NCI-H146 treated with DMSO at 0.1 percent for 48 hours (cell line): ENCODE measurements around the gene ARHGAP6.
"Not testable (repeated sequence)": the region's sequence is repeated elsewhere in the genome, so short reads cannot be mapped to it uniquely, and the experiment has no call there.

Source experiments
- DNase-seq: peaks from one replicate; lab custom pipeline; 2025; ENCODE audit not compliant: unreplicated experiment; lab: John Stamatoyannopoulos, UW

Gene ARHGAP6

DNA sequence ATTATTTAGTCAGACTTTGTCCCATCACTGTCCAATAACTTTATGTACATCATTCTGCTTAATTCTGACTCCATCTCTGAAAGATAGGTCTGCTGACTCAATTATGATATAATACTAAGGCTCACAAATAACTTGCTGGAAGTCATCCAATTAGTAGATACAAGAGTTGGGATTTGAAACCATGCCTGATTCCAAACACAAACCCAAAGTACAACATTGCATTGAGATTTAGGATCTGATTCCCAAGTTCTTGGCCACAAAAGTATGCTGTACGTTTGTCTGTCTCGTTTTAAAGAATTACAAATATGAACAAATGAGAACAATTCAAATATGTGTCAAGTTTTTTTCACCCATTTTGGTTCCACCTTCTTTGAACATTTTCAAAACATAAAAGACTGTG lies 263.8 kb downstream of the ARHGAP6 start:
- no peak for DNase-seq

DNA sequence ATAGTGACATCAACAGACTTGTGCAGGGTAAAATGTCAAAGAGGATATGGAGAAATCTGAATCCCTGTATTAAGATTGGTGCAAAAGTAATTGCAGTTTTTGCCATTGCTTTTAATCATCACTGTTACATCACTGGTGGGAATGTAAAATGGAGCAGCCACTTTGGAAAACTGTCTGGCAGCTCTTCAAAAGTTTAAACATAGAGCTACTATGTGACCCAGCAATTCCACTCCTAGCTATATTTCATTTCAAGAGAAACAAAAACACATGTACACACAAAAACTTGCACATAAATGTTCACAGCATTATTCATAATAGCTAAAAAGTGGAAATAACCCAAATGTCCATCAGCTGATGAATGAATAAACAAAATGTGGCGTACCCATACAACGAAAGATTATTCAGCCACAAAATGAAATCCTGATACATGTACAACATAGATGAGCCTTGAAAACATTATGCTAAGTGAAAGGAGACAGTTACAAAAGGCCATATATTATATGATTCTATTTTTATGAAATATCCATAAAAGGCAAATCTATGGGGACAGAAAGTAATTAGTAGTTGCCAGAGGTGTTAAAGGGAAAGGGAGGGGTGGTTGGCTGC lies 266.1 kb downstream of the ARHGAP6 start:
- no peak for DNase-seq

DNA sequence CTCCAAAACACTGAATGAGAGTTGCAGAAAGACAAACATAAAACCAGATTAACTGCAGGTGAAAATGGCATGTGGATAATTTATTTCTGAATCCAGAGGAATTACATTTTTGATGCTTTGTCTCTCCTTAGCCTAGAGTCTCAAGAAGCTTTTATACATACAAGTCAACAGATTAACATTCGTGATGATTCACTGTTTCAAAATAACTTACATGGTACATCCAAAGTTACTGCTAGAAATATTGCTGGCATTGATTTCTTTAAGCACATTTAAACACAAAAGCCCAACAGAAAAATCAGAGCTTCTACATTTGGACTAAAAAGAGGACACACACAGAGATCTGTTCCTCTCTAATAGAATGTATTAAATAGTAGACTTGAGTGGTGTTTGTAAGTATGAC lies 266.9 kb downstream of the ARHGAP6 start:
- DNase-seq = no peak

DNA sequence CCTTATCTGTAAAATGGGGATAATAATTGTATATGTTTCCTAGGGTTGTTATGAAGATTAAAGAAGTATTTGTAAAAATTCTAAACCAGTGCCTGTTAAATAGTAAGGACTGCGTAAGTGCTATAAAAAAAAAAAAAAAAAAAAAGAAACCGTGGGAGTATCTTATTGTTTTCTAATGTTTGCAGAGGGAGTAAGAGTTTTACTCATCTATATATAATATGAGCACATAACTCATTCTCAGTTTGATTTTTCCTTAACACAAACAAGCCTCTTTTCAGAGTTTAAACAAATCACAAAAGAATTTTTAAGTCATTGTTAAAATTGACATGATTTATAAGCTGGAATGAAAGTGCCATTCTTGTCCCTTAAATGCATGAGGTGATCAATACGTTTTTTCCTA lies 267.6 kb downstream of the ARHGAP6 start:
- DNase-seq = no peak

DNA sequence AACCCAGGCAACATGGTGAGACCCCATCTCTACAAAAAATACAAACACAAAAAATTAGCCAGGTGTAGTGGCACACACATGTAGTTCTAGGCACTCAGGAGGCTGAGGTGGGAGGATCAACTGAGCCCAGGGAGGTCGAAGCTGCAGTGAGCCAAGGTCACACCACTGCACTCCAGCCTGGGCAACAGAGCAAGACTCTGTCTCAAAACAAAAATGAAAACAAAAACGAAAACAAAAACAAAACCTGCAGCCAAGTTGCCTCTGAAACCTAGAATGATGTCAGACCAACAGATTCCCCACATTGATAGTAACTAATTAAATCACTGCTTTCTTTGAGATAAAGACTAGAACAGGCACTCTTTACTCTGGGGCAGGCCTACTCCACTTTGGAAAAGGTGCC lies 268.0 kb downstream of the ARHGAP6 start:
- no peak for DNase-seq

DNA sequence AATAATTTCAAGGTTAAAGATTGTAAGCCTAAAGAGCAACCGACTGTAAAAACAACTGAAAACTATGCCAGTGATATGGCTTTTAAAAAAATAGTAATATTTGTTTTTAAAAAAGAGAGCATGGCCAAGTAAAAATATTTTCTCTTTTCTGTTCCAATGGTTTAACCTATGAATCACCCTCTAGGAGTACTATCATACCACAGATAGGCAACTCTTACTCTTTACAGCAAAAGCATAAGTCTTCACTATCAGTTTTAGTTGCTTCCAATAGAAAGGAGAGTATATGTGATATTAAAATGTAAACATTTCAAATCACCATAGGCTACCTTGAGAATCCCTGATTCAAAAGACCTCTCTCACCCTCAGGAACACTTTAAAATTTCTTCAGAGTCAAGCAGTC lies 269.9 kb downstream of the ARHGAP6 start:
- DNase-seq = no peak

DNA sequence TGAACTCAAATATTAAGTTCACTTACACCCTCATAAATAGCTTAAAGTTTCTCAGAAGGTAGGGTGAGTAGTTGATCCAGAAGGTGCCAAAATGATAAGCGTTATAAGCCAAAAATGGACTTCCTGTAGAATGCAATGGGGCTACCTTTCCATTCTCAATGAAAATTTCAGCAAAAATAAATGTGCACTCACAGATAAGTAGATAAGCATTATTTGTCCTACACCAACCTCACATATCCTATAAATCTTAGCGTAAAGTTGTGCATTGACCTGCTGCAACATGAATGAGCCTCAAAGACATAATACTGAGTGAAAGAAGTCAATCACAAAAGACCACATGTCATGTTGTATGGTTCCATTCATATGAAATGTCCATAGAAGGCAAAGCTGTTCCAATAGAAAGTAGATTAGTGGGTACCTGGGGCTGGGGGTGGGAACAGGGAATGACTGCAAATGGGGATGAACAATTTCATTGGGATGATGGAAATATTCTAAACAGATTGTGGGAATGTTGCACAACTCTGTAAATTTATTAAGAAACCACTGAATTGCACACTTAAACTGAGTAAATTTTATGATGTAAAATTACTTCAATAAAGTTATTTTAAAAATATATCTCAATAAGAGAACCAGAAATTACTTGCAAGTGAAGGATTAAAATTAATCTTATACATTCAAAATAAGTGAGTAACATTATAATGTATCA lies 271.6 kb downstream of the ARHGAP6 start:
- no peak for DNase-seq

DNA sequence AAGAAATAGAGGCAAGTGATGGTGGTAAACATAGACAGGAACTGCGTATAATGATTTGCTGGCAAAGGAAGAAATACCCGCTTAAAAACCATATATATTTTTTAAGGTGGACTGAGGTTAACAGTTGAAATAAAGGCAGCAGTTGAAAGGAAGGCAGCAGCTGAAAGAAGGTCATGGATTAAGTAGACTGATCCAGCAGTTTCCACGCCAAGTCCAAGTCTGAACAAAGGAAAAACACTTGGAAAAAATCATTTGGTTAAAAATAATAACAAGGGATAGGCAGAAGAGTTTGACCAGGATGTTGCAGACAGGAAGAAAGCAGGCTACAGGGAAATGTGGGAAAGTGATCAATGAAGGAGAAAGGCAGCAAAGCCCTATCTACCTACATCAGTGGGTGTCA lies 278.9 kb downstream of the ARHGAP6 start:
- no peak for DNase-seq

DNA sequence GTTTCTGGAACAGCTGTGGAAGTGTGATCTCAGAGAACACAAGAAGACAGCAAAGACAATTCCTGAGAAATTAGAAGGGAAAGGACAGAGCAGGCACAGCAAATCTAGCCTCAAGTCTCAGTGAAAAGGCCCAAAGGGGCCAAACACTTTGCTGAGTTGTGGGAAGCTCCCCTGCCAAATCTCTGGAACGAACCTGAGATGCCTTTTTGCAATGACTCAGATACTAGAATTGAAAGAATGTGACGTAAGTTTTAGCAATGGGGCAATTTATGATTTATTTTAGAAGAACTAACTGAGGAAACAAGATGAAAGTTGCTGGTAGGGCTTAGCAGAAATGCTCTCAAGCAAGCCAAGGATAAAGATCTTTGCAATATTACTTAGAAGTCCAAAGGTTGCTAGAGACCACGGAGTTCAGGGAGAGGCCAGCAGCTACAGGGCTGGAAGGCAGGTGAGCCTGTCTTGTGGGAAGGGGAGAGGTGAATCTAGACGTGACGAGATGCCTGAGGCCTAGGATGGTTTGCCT lies 279.7 kb downstream of the ARHGAP6 start:
- DNase-seq = no peak

DNA sequence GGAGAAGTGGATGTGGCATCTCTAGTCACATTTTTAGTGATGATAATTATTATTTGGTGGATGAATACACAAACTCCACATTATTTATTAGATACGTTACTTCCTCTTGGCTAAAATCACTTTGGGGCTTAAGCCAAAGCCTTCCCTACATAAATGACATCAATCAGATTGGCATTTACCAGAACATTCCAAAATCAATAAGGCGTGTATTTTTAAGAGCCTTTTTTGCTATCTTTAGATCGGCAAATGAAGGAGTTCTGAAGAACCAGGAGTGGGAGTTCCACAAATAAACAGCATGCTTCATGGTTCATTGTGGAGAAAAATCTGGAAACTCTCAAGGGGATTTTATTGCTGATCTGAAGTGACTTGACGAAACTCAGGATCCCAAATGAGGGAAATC lies 282.8 kb downstream of the ARHGAP6 start:
- no peak for DNase-seq

DNA sequence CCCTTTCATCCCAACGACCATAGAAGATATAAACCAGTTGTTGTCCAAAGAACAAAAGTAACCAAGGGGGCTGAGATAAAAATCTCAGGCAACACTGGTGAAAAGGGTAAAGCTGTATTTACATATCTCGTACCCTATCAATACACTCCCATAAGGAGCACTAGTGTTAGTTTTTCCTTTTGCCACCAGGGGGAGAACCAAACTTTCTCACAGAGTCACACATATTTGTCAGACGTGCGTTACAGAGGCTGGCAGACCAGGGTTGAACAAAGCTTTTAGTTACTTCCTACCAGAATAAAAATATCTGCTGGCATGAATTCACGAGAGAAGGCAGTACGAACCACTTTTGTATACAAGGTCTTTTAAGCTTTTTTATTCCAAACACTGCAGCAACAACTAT lies 284.3 kb downstream of the ARHGAP6 start:
- peak; percentile 30 for DNase-seq

DNA sequence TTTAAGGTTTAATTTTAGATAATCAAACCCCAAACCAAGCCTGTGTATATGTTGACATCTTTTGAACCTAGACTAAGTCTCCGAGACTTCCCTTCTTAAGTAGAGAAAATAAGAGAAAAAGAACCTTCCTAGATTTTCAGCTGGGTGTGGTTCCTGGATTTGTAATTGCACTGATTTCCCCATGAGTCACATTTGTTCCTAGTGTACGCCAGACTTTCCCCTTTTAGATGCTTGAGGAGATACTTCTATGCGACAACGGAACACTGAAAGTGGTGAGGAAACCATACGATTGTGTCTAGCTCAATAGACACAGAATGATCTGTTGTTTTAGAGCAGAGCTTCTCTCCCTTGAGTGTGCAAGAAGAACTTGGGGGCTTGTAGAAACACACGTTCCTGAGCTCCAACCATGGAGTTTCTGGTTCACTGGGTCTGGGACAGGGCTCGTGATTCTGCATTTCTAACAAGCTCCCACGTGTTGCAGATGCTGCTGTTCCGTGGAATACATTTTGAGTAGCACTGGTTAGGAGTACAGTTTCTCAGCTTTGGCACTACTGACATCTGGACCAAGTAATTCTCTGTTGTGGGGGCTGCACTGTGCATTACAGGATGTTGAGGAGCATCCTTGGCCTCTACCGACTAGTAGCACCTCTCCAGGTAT lies 285.4 kb downstream of the ARHGAP6 start:
- DNase-seq = no peak

DNA sequence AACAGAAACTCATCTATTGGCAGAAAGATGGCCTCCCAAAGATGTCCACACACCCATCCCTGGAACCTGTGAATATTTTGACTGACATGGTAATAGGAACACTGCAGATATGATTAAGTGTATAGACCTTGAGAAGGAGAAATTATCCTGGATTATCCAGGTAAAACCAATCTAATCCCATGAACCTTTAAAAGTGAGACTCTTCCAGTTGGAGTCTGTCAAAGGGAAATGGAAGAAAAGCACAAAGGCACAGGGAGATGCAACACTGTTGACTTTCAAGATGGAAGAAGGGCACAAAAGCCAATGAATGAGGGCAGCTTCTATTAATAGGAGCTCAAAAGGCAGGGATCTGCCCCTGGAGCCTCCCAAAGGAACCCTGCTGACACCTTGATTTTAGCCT lies 289.6 kb downstream of the ARHGAP6 start:
- DNase-seq = no peak

DNA sequence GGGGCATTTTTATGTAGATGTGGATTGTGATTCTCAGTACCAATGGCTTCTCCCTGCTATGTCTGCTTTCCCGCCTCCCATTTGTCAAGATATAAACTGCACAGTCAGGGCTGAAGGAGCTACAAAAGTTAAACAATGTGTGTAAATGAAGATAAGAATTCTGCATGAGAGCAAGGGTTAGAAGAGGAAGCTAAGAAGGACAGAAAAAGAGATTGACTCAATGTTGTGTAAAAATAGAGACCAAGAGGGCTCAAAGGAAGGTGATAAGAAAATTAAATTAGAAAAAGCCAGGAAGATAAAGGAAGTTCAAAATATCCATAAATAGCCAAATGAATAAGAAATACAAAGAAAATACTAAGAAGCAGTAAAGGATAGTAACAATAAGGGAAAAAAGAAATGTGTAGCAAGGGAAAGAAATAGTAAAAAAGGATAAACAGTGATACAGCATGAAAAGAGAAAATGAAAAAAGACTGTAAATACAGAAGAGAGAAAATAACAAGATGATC lies 290.1 kb downstream of the ARHGAP6 start:
- DNase-seq = no peak

DNA sequence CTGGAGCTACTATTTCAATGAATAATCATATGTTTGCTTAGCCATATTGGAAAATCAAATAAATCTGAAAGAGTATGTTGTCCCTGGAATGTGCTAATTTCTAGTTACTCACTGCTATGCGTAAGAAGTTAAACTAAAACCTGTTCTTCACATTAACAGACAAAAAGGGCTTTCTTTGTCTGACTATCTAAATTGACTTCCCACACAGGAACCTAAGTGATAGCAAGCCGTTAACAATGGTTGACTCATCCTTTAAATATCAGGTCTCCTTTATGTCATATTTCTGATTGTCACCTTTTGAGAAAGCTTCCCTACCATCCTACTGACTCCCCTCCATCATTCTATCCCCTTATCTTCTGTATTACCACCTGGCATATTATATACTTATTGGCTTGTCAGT lies 291.1 kb downstream of the ARHGAP6 start:
- DNase-seq = no peak

DNA sequence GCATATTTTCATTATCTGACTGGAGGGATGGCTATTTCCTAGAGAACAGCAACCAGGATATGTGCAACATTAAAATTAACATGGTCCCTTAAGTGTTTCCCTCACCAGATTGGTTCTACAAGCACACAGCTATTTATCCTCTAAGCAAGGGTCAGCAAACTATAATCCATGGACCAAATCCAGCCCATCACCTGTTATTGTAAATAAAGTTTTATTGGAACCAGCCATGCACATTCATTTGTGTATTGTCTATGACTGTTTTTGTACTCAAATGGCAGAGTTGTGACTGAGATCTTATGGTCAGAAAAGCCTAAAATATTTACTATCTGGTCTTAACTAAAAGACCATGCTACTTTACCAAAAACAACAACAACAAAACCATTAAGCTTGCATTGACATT lies 294.6 kb downstream of the ARHGAP6 start:
- DNase-seq = no peak

DNA sequence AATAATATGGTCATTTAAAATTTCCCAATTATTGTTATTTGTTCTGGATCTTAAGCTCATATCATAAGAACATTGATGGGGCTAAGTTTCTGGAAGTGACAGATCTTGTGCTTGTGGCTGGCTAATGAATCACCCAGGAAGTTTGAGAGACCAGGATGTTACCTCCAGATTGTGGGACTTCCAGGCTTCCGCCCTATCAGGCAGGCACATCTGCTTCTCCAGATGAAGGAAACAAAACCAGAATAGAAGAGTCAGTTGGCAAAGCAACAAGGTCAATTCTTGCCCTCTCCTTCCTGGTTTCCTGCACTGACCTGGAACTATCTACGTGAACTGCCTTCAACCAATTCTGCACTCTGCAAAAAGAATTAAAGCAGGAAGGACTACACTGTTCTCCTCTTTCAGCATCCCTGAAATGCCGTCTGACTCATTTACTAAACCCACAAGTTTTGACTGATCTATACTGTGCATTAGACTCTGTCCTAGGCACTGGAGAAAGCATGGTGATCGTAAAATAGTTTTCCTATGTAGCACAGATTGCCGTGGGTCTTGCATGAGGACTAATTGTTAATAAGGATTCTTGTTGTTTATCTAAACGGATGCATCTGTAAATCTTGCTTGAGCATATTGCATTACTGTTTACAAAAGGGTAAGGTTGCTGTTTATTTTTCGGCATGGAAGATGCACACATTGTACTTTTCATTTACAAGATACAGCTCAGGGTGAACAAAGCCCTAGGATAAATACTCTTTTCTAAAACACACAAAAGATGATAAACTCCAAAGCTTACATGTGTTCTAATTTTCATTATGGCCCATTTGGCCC lies 297.9 kb downstream of the ARHGAP6 start:
- DNase-seq = no peak

DNA sequence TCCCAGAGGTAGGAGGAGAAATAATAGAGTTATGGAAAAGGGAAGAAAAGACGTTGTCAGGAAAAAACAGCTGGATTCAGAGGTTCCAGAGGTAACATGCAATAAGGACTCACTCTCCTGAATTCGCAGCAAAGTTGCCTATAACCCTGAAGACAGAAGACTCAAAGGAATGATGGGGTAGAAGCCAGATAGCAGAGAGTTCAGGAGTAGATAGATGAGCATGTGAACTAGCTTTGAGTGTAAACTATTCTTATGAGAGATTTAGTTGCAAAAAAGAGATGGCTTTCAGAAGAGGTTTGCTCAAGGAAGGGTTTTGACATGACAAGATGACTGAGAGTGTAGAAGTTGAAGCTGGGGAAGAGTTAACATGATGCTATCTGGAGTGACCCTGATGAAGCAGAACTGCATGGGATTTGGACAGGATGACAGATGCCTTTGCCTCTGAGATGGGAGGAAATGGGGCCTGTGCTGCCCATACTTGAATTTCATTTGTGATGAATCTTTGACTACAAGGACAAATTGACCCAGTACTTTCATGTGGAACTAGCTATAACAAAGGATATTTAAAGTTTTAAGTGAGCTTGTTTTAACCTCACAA lies 298.6 kb downstream of the ARHGAP6 start:
- DNase-seq = no peak

DNA sequence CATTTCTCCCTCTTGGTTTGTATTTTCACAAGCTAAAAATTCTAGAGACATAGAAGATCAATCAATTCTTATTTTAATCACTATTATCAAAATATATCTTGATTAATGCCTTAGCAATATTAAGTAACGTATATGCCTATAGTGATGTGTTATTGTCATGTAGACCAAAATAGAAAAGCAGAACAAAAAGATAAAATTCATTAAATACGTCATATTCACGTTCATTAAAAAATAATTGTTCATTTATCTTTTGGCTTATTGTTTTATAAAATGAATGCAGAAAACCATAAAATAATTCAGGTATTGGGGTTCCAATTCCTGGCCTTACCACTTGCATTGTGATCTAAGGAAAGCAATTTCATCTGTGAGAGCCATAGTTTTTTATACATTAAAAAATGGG lies 300.3 kb downstream of the ARHGAP6 start:
- no peak for DNase-seq

DNA sequence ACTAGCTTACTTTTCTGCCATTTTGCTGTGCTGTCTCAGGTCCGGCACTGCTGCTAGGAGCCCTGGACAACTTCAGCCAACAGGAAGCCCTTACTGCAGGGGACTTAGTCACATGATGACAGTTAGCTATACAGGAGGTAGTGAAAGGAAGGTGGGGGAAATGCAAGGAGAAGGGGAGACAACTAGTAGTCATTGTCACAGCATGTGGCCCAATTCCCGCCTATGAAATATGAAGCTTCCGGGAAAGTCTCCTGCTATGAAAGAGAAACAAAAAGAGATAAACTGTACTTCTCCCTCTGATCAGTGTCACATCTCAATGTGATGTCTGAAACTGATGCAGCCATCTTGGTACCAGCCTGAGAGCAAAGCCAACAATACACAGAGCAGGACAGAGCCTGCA lies 300.9 kb downstream of the ARHGAP6 start:
- DNase-seq = no peak

DNA sequence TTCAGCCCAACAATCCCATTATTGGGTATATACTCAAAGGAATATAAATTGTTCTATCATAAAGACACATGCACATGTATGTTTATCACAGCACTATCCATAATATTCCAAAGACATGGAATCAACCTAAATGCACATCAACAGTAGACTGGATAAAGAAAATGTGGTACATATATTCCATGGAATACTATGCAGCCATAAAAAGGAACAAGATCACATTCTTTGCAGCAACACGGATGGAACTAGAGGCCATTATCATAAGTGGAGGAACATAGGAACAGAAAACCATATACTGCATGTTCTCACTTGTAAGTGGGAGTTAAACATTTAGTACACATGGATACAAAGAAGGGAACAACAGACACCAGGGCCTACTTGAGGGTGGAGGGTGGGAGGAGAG lies 301.9 kb downstream of the ARHGAP6 start:
- DNase-seq = not testable (repeated sequence)
